Mucosa of rectum (tissue), 2 donors: ENCODE results near the gene LRRC3C.
A peak's percentile ranks its signal among the peaks of the same experiment; 100 is the strongest.

Experiments used
- H3K27ac ChIP-seq, 2 donors: one replicate each; pipeline ENCODE4 v1.7.0; 2013; ENCODE audit warnings: inconsistent platforms in 2 of 2, low read depth in 2 of 2, low read length in 2 of 2
- H3K27me3 ChIP-seq, 2 donors: one replicate each; pipeline ENCODE4 v1.7.0; 2013; ENCODE audit warnings: low read length in 2 of 2; ENCODE audit not compliant: control insufficient read depth in 2 of 2, insufficient read depth in 2 of 2
- H3K36me3 ChIP-seq, 2 donors: one replicate each; pipeline ENCODE4 v1.7.0; 2013; ENCODE audit warnings: low read length in 2 of 2; ENCODE audit not compliant: control insufficient read depth in 2 of 2, insufficient read depth in 2 of 2
- H3K4me1 ChIP-seq, 2 donors: one replicate each; pipeline ENCODE4 v1.7.0; 2013; ENCODE audit warnings: low read length in 2 of 2, mild to moderate bottlenecking in 1 of 2; ENCODE audit not compliant: control insufficient read depth in 2 of 2, insufficient read depth in 2 of 2
- H3K4me3 ChIP-seq, 2 donors: one replicate each; pipeline ENCODE4 v1.7.0; 2013; ENCODE audit warnings: low read length in 2 of 2
- H3K9ac ChIP-seq, 2 donors: one replicate each; pipeline ENCODE4 v1.7.0; 2013; ENCODE audit warnings: low read length in 2 of 2, low read depth in 1 of 2, mild to moderate bottlenecking in 1 of 2
- H3K9me3 ChIP-seq, 2 donors: one replicate each; pipeline ENCODE4 v1.7.0; 2013; ENCODE audit warnings: low read length in 2 of 2; ENCODE audit not compliant: control insufficient read depth in 2 of 2
- donor health status: healthy.
- donor health status: Normal muscosa, but diverticular disease.

Gene LRRC3C

DNA sequence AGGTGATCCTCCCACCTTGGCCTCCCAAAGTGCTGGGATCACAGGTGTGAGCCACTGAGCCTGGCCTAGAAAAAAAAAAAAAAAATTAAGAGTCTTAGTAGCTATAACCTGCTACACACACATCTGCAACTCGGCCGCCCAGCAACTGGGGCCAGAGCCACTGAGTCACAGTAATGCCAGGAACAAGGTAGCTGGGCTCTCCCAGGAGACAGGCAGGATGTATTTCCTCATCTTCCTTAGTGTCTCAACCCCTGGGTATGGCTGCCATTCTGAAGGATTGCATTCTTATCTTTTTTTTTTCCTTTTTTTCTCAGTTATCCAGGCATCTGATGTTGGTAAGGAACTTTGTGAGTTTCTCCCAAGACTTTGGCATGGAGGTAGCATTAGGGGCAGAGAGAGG is 46.0 kb downstream of the LRRC3C start:
- Histone ChIP-seq H3K27ac (no peak overlapping the region), H3K27me3 (no peaks in the 10 kb centered on the region), H3K9ac (no peak overlapping the region), H3K4me3 (no peak overlapping the region), H3K9me3 (no peaks in the 10 kb centered on the region), H3K4me1 (peaks cover 8 to 15% of the 10 kb centered on the region in 2 donors), H3K36me3 (no peaks in the 10 kb centered on the region)

DNA sequence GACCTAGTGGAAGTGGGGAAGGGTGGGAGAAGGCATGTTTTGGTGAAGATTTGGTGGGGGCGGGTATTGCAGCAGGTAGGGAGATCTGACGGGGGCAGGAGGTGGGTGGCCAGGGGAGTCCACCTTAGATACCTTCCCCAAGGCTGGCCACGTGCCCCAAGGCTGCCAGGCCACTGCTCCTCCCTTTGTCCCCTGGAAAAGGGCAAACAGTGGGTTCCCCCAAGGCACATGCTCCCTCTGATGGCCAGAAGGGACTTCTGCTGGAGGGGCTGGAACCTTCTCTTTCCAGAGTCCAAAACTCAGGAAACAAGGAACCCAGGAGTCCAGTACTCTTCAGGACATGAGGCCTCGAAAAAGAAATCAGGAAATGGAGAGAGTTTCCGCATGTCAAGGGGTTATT is 46.9 kb downstream of the LRRC3C start:
- no peaks in the 10 kb centered on the region for H3K36me3 ChIP-seq
- H3K27ac ChIP-seq: no peak overlapping the region
- no peaks in the 10 kb centered on the region for H3K9me3 ChIP-seq
- H3K4me1 ChIP-seq: peaks cover 3 to 7% of the 10 kb centered on the region in 2 donors
- H3K4me3 ChIP-seq: no peak overlapping the region
- no peak overlapping the region for H3K9ac ChIP-seq
- H3K27me3 ChIP-seq: no peaks in the 10 kb centered on the region

DNA sequence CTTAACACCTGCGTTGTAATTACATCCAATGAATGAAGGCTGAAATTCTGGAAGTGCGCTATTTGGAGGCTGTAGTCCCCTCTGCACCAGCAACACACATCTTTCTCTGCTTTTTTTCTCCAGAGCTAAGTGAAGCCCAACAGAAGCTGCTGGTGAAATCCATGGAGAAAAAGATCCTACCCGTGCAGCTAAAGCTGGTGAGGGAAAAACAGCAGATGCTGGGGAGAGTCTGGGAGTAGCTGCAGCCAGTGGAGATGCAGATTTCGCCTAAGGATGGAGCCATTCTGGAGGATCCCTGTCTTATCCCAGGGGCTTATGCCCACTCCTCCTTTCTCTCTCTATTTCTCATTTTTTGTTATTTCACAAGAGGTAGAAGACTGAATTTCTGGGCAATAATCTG is 48.3 kb downstream of the LRRC3C start:
- H3K27me3 ChIP-seq: no peaks in the 10 kb centered on the region
- no peak overlapping the region for H3K4me3 ChIP-seq
- no peaks in the 10 kb centered on the region for H3K36me3 ChIP-seq
- peaks cover 4 to 6% of the 10 kb centered on the region in 2 donors for H3K4me1 ChIP-seq
- no peak overlapping the region for H3K27ac ChIP-seq
- no peak overlapping the region for H3K9ac ChIP-seq
- no peaks in the 10 kb centered on the region for H3K9me3 ChIP-seq

DNA sequence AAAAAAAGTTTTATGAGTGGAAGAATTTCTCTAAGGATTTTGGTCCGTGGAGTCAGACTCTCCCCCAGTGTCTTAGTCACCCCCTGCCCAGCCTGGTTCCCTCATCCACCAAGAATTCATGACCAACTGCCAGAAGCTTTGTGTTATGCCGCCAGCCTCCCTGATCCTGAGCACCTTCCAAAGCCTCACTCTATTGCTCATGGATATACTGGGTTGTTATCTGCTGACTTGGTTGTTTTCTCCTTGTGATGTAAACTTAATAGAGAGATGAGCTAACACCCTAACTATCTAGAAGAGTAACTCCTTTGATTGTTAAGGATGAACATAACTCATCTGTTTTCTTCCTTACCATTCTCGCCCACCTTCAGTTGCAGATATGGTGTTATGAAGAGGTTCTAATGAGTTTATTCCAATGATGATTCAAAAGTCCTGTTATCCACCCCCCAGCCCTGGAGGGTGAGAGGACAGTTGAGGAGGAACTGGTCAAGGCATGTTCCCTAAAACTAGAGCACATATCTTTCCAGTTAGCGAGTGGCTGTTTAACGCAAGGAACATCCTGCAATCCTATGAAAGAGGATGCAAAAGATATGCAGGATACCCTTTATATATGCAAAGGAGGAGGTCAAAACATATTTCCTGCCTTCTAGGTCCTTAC is 51.6 kb downstream of the LRRC3C start:
- Histone ChIP-seq H3K4me1 (peaks cover 6 to 20% of the 10 kb centered on the region in 2 donors), H3K36me3 (peaks cover under 1% of the 10 kb centered on the region in 2 donors), H3K27me3 (no peaks in the 10 kb centered on the region), H3K27ac (no peak overlapping the region), H3K4me3 (no peak overlapping the region), H3K9me3 (no peaks in the 10 kb centered on the region), H3K9ac (no peak overlapping the region)

DNA sequence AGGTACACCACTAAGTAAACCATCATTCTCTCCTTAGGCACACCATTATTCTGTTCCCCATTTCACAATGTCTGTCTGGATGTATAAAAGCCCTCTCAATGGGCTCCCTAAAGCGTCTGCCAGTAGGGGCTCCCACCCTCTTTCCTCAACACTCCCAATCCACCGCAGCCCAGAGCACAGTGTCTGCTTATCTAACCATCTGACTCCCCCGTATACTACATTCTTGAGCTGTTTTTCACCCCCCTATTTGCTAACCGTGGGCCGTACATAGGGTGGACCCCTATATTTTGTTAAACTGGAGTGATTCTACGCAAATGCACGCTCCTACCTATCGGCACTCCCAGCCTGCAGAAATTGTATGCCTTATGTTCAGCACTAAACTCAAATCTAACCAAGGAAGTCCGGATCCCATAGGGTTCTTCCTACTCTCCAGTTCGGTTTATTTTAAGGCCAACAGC is 52.4 kb downstream of the LRRC3C start:
- Histone ChIP-seq H3K9me3 (no peaks in the 10 kb centered on the region), H3K9ac (peak overlapping the region; percentile 93 to 99), H3K36me3 (peaks cover 9% of the 10 kb centered on the region in 2 donors), H3K4me3 (peak overlapping the region; percentile 86 to 92), H3K4me1 (peaks cover 6 to 20% of the 10 kb centered on the region in 2 donors), H3K27ac (peak overlapping the region; percentile 89 to 91), H3K27me3 (no peaks in the 10 kb centered on the region)

DNA sequence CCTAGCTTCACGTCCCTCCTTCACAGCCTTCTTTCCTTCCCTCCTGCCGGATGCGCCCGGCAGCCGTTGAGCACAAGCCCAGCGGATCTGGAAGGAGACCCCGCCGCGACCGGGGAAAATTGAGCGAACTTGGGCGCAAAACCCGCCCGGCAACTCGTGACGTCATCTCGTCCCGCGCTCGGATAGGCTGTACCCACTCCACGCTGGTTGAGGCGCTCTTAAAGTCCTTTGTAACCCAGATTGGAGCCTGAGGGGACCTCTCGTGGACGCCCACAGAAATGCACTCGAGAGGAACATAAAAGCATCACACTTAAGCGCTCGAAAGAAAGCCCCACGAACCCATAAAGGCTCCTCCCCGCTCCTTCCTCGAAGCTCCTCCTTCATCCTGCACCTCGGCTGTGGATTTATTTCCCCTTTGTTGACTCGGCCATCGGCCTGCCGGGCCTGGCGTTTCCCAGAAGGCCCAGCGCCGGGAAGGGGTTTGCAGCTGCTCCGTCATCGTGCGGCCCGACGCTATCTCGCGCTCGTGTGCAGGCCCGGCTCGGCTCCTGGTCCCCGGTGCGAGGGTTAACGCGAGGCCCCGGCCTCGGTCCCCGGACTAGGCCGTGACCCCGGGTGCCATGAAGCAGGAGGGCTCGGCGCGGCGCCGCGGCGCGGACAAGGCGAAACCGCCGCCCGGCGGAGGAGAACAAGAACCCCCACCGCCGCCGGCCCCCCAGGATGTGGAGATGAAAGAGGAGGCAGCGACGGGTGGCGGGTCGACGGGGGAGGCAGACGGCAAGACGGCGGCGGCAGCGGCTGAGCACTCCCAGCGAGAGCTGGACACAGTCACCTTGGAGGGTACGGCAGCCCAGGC is 53.0 kb downstream of the LRRC3C start, which contains the start of gene PSMD3:
Gene PSMD3, plus strand, starts transcription at position 457 of the 856 bp plus-strand sequence. Its CDS starts 164 bp downstream, at position 621.
- Histone ChIP-seq H3K9ac (peak within 1 kb of the TSS; percentile 98 to 99), H3K36me3 (peaks cover 14 to 15% of the 10 kb centered on the region in 2 donors), H3K27me3 (no peaks in the 10 kb centered on the region), H3K27ac (peak within 1 kb of the TSS; percentile 89 to 91), H3K4me1 (peaks cover 6 to 20% of the 10 kb centered on the region in 2 donors), H3K4me3 (peak within 1 kb of the TSS; percentile 96 to 99), H3K9me3 (no peaks in the 10 kb centered on the region)

DNA sequence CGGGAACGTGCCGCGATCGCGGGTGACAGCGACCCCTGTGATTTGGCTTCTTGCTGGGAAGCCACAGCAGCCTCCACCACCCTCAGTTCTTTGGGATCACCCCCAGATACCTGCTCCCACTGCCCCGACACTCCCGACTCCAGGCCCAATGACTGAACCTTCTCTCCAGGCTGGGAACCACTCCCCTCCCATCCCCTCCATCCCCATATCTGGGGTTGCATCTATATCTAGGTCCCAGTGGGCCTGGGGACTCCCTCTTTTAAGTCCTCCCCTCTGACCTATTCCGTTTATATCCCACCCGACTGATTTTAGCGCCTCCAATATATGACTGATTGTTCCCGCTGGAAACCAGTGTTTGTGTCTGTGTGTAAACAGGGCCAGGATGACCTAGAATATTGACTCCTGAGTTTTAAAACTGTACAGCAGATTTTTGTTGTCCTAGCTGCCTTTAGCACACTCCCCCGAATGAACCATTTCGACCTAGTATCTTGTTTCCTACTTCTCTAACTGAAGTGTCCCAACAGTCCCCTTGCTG is 53.7 kb downstream of the LRRC3C start:
- peaks cover 20 to 22% of the 10 kb centered on the region in 2 donors for H3K36me3 ChIP-seq
- H3K4me1 ChIP-seq: peaks cover 6 to 20% of the 10 kb centered on the region in 2 donors
- H3K9ac ChIP-seq: peak overlapping the region; percentile 98 to 99
- H3K4me3 ChIP-seq: peak overlapping the region; percentile 96 to 99
- no peaks in the 10 kb centered on the region for H3K9me3 ChIP-seq
- peak overlapping the region; percentile 89 to 91 for H3K27ac ChIP-seq
- H3K27me3 ChIP-seq: no peaks in the 10 kb centered on the region

DNA sequence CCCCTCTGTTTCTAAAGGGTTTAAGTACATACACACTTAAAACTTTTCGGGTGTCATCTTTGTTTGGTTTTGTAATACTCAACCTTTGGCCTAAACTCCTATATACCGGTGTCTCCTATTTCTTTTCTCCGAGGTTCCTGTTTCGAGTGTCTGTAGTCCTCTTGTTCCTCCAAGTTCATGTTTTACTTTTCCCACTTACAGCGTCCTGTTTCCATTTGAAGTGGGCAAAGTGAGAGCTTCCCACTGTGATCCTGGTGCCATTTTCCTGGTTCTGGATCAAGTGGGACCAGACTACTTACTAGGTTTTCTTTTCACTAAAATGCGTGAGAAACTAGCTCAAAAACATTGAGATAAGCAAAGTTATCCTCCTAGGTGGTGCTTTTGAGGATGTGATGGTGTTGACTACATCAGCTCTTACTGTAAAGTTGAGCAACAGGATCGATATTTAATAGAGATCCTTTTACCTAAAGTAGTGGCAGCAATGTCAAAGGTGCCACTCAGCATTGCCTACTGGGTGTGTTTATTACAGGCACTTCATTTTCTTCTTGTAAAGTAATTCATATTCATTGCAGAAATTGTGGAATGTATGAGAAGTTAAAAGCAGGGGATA is 54.3 kb downstream of the LRRC3C start:
- H3K9ac ChIP-seq: peak overlapping the region; percentile 98 to 99
- peaks cover 26 to 28% of the 10 kb centered on the region in 2 donors for H3K36me3 ChIP-seq
- H3K4me1 ChIP-seq: peaks cover 6 to 20% of the 10 kb centered on the region in 2 donors
- H3K9me3 ChIP-seq: no peaks in the 10 kb centered on the region
- H3K27me3 ChIP-seq: no peaks in the 10 kb centered on the region
- H3K4me3 ChIP-seq: peak overlapping the region; percentile 96 to 99
- H3K27ac ChIP-seq: peak overlapping the region; percentile 89 to 91

DNA sequence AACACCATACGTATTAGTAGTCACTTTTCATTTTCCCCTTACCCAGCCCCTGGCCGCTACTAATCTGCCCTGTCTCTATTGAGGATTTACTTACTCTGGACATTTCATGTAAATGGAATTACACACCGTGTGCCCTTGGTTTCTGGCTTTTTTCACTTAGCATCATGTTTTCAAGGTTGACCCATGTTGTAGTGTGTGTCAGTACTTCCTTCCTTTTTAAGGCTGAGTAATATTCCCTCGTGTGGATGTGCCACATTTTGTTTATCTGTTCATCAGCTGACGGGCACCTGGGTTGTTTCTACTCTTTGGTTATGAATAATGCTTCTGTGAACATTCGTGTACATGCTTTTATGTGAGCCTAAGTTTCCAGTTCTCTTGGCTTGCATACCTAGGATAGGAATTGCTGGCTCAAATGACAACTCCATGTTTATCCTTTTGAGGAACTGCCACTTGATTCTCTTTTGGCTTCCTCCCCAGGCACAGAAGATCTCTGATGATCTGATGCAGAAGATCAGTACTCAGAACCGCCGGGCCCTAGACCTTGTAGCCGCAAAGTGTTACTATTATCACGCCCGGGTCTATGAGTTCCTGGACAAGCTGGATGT is 60.8 kb downstream of the LRRC3C start:
- H3K9me3 ChIP-seq: no peaks in the 10 kb centered on the region
- no peak overlapping the region for H3K9ac ChIP-seq
- H3K27me3 ChIP-seq: no peaks in the 10 kb centered on the region
- H3K4me3 ChIP-seq: no peak overlapping the region
- no peak overlapping the region for H3K27ac ChIP-seq
- H3K4me1 ChIP-seq: no peaks in the 10 kb centered on the region
- H3K36me3 ChIP-seq: peaks cover 82 to 90% of the 10 kb centered on the region in 2 donors
